Ectodermal cell (in vitro differentiated cells): ENCODE data around the gene CCDC196.
"Not testable (repeated sequence)": the region's sequence is repeated elsewhere in the genome, so short reads cannot be mapped to it uniquely, and the experiment has no call there.

Experiments
- H3K27ac ChIP-seq: 2 replicates; pipeline ENCODE4 v1.7.0; 2013; ENCODE audit warnings: mild to moderate bottlenecking, low read depth, low read length; ENCODE audit not compliant: insufficient read depth, poor library complexity, severe bottlenecking
- H3K27me3 ChIP-seq: 2 replicates; pipeline ENCODE4 v1.7.0; 2013; ENCODE audit warnings: mild to moderate bottlenecking, low read length; ENCODE audit not compliant: insufficient read depth, control insufficient read depth, poor library complexity, severe bottlenecking
- H3K36me3 ChIP-seq: one replicate; pipeline ENCODE4 v1.7.0; 2013; ENCODE audit warnings: low read length; ENCODE audit not compliant: control insufficient read depth, insufficient read depth
- H3K4me1 ChIP-seq: one replicate; pipeline ENCODE4 v1.7.0; 2013; ENCODE audit warnings: low read length; ENCODE audit not compliant: control insufficient read depth, insufficient read depth
- H3K4me3 ChIP-seq: 2 replicates; pipeline ENCODE4 v1.7.0; 2013; ENCODE audit warnings: low read depth, low read length, control low read depth; ENCODE audit not compliant: insufficient read depth
- H3K9me3 ChIP-seq: 2 replicates; pipeline ENCODE4 v1.7.0; 2013; ENCODE audit warnings: mild to moderate bottlenecking, low read length, moderate library complexity; ENCODE audit not compliant: control insufficient read depth
- WGBS, 2 experiments: methylation state at CpG; one replicate each; pipeline ENCODE4 v1.1.7; 2013; ENCODE audit warnings: missing lambda C conversion rate in 2 of 2; 5-methylcytosine and 5-hydroxymethylcytosine counted together

Gene CCDC196

GRCh38 chr14:66545751-66546150 is 59.6 kb downstream of the CCDC196 start:
- not testable (repeated sequence) for H3K9me3 ChIP-seq, H3K4me1 ChIP-seq
- WGBS, 2 experiments: 94 to 98% methylated on average over 26 to 27 of the region's 32 CpGs

More at GRCh38 chr14:66545751-66546150, 59.6 kb downstream of the CCDC196 start:
- not testable (repeated sequence) for H3K27ac ChIP-seq, H3K36me3 ChIP-seq, H3K4me3 ChIP-seq, H3K27me3 ChIP-seq
